A204.1 (cell line): Measurements from ENCODE around the gene TUBAL3.
"Not testable (repeated sequence)": the region's sequence is repeated elsewhere in the genome, so short reads cannot be mapped to it uniquely, and the experiment has no call there.

Source experiments
- FAIRE-seq: peaks from 2 replicates; lab custom pipeline; 2012; peaks lifted over from hg19 to GRCh38; lab: Jason Lieb, UNC

The TUBAL3 gene

GRCh38 chr10:5379202-5379601 is 25.4 kb downstream of the TUBAL3 start:
- FAIRE-seq, result not testable (repeated sequence)

- no peak for FAIRE-seq
Observed at GRCh38 chr10:5376450-5376849, 28.2 kb downstream of the TUBAL3 start.

- no peak for FAIRE-seq
Observed at GRCh38 chr10:5373891-5374611, 30.6 kb downstream of the TUBAL3 start.

GRCh38 chr10:5373307-5373706 is 31.3 kb downstream of the TUBAL3 start:
- no peak for FAIRE-seq

GRCh38 chr10:5370493-5371352 is 33.9 kb downstream of the TUBAL3 start:
- FAIRE-seq, result no peak

- no peak for FAIRE-seq
Observed at GRCh38 chr10:5369362-5370158, 35.1 kb downstream of the TUBAL3 start.

GRCh38 chr10:5365928-5366327 is 38.7 kb downstream of the TUBAL3 start:
- FAIRE-seq, result no peak

GRCh38 chr10:5364890-5365338 is 39.7 kb downstream of the TUBAL3 start, which contains the start of gene UCN3:
Gene UCN3, plus strand, starts transcription at chr10:5364966. Its CDS starts 8,755 bp downstream, at chr10:5373721.
- no peak for FAIRE-seq

GRCh38 chr10:5364374-5364773 is 40.3 kb downstream of the TUBAL3 start:
- FAIRE-seq, result no peak

- FAIRE-seq, result no peak
Observed at GRCh38 chr10:5362873-5363272, 41.8 kb downstream of the TUBAL3 start.

GRCh38 chr10:5361966-5362365 is 42.7 kb downstream of the TUBAL3 start:
- FAIRE-seq, result no peak

- FAIRE-seq, result no peak
Observed at GRCh38 chr10:5360318-5360915, 44.2 kb downstream of the TUBAL3 start.

- no peak for FAIRE-seq
Observed at GRCh38 chr10:5356302-5356763, 48.3 kb downstream of the TUBAL3 start.

GRCh38 chr10:5355594-5356301 is 48.9 kb downstream of the TUBAL3 start:
- no peak for FAIRE-seq

- no peak for FAIRE-seq
Observed at GRCh38 chr10:5354068-5354467, 50.6 kb downstream of the TUBAL3 start.

- no peak for FAIRE-seq
Observed at GRCh38 chr10:5349362-5349761, 55.3 kb downstream of the TUBAL3 start.

GRCh38 chr10:5346881-5347280 is 57.7 kb downstream of the TUBAL3 start:
- no peak for FAIRE-seq

GRCh38 chr10:5344746-5345145 is 59.9 kb downstream of the TUBAL3 start:
- no peak for FAIRE-seq

- FAIRE-seq, result no peak
Observed at GRCh38 chr10:5343979-5344378, 60.6 kb downstream of the TUBAL3 start.

- FAIRE-seq, result no peak
Observed at GRCh38 chr10:5343561-5343960, 61.1 kb downstream of the TUBAL3 start.
